ENCODE measurements around the gene MOK. TPM values are rescaled to one million over a fixed set of nuclear protein-coding genes. Genes with fewer than 3 reads are reported as not detected.

MOK gene
- polyA plus RNA-seq, 1 donor from 2014 or later: 63.6 TPM

- H3K27ac ChIP-seq (ENCODE audit: low read length): no peak overlapping the region
Observed at GRCh38 chr14:102326583-102326982, 21.6 kb upstream of the MOK start.

GRCh38 chr14:102325791-102326345 lies 20.9 kb upstream of the MOK start:
- no peak overlapping the region for H3K4me2 ChIP-seq (ENCODE audit: low read length)
- no peaks in the 10 kb centered on the region for H4K20me1 ChIP-seq (ENCODE audit: insufficient read depth)
- no peaks in the 10 kb centered on the region for H3K27me3 ChIP-seq (ENCODE audit: insufficient read depth, low read depth, low read length)
- no peak overlapping the region for H3K27ac ChIP-seq (ENCODE audit: low read length)
- H3K9me3 ChIP-seq (ENCODE audit: low read length): no peaks in the 10 kb centered on the region
- no peak overlapping the region for H3K9ac ChIP-seq (ENCODE audit: low read length)
- TF ChIP-seq MXI1 (conservative IDR thresholded peaks at IDR 0.05; ENCODE audit: poor library complexity, severe bottlenecking) (no peak), EP300 (conservative IDR thresholded peaks at IDR 0.05; ENCODE audit: poor library complexity, severe bottlenecking) (no peak), SMC3 (conservative IDR thresholded peaks at IDR 0.05; ENCODE audit: poor library complexity) (no peak), EZH2 (IDR thresholded peaks at IDR 0.05; ENCODE audit: borderline replicate concordance, insufficient read depth, low read length, poor library complexity, severe bottlenecking) (no peak), CTCF (IDR thresholded peaks at IDR 0.05; ENCODE audit: poor library complexity, severe bottlenecking) (no peak), RAD21 (conservative IDR thresholded peaks at IDR 0.05) (no peak), REST (IDR thresholded peaks at IDR 0.05; ENCODE audit: borderline replicate concordance) (no peak), POLR2AphosphoS5 (IDR thresholded peaks at IDR 0.05) (no peak), TAF1 (IDR thresholded peaks at IDR 0.05; ENCODE audit: low read depth) (no peak)
- H2AFZ ChIP-seq (ENCODE audit: low read depth, low read length): no peak overlapping the region
- no peaks in the 10 kb centered on the region for H3K36me3 ChIP-seq (ENCODE audit: insufficient read depth, low read length)
- H3K4me3 ChIP-seq (ENCODE audit: low read length): no peak overlapping the region
- no peaks in the 10 kb centered on the region for H3F3A ChIP-seq (ENCODE audit: insufficient read depth, low read length, poor library complexity, severe bottlenecking)
- peaks cover 3% of the 10 kb centered on the region for H3K79me2 ChIP-seq (replicated peaks; ENCODE audit: insufficient read depth, low read length)
- no peaks in the 10 kb centered on the region for H3K9me2 ChIP-seq (ENCODE audit: insufficient read depth, low read length)

More at GRCh38 chr14:102326583-102326982, 21.6 kb upstream of the MOK start:
- TF ChIP-seq POLR2AphosphoS5 (IDR thresholded peaks at IDR 0.05) (no peak), TAF1 (IDR thresholded peaks at IDR 0.05; ENCODE audit: low read depth) (no peak), RAD21 (conservative IDR thresholded peaks at IDR 0.05) (no peak), EP300 (conservative IDR thresholded peaks at IDR 0.05; ENCODE audit: poor library complexity, severe bottlenecking) (no peak), EZH2 (IDR thresholded peaks at IDR 0.05; ENCODE audit: borderline replicate concordance, insufficient read depth, low read length, poor library complexity, severe bottlenecking) (no peak)
- Histone ChIP-seq H3K4me2 (ENCODE audit: low read length) (no peak overlapping the region), H3K9me2 (ENCODE audit: insufficient read depth, low read length) (no peaks in the 10 kb centered on the region), H3K79me2 (replicated peaks; ENCODE audit: insufficient read depth, low read length) (no peaks in the 10 kb centered on the region), H3K9ac (ENCODE audit: low read length) (no peak overlapping the region), H3K4me3 (ENCODE audit: low read length) (no peak overlapping the region), H4K20me1 (ENCODE audit: insufficient read depth) (no peaks in the 10 kb centered on the region), H3F3A (ENCODE audit: insufficient read depth, low read length, poor library complexity, severe bottlenecking) (no peaks in the 10 kb centered on the region), H2AFZ (ENCODE audit: low read depth, low read length) (no peak overlapping the region), H3K36me3 (ENCODE audit: insufficient read depth, low read length) (no peaks in the 10 kb centered on the region), H3K27me3 (ENCODE audit: insufficient read depth, low read depth, low read length) (no peaks in the 10 kb centered on the region), H3K9me3 (ENCODE audit: low read length) (no peaks in the 10 kb centered on the region)

Data from neural cell (in vitro differentiated cells).